H9 (cell line): ENCODE results near the gene TIMP1. TPM values are rescaled to one million over a fixed set of nuclear protein-coding genes. Genes with fewer than 3 reads are reported as not detected.

Experiments used
- DNase-seq: peaks from one replicate; pipeline ENCODE4 v3.0.0-alpha.2; 2017
- H2AFZ ChIP-seq: one replicate; pipeline ENCODE4 v1.6.1; 2013; ENCODE audit warnings: mild to moderate bottlenecking, low read length, control low read depth, moderate library complexity
- H2AK5ac ChIP-seq: 2 replicates; pipeline ENCODE4 v1.6.1; 2013; ENCODE audit warnings: low read length, control low read depth, mixed read lengths; ENCODE audit not compliant: insufficient read length
- H2BK120ac ChIP-seq: one replicate; pipeline ENCODE4 v1.6.1; 2013; ENCODE audit warnings: low read depth, mild to moderate bottlenecking, low read length, control low read depth, inconsistent platforms; ENCODE audit not compliant: poor library complexity, severe bottlenecking
- H2BK12ac ChIP-seq: 2 replicates; pipeline ENCODE4 v1.6.1; 2013; ENCODE audit warnings: low read length, control low read depth, mixed read lengths, low read depth; ENCODE audit not compliant: insufficient read length
- H2BK15ac ChIP-seq: 2 replicates; pipeline ENCODE4 v1.6.1; 2013; ENCODE audit warnings: low read depth, low read length, control low read depth
- H2BK20ac ChIP-seq: one replicate; pipeline ENCODE4 v1.6.1; 2013; ENCODE audit warnings: low read depth, mild to moderate bottlenecking, low read length, control low read depth, inconsistent platforms; ENCODE audit not compliant: poor library complexity, severe bottlenecking
- H2BK5ac ChIP-seq: 2 replicates; pipeline ENCODE4 v1.6.1; 2013; ENCODE audit warnings: low read length, control low read depth, mixed read lengths; ENCODE audit not compliant: insufficient read length
- H3K14ac ChIP-seq: 2 replicates; pipeline ENCODE4 v1.6.1; 2013; ENCODE audit warnings: low read length, control low read depth; ENCODE audit not compliant: insufficient read depth
- H3K18ac ChIP-seq: 2 replicates; pipeline ENCODE4 v1.6.1; 2013; ENCODE audit warnings: low read depth, mild to moderate bottlenecking, mixed read lengths, low read length, control low read depth; ENCODE audit not compliant: insufficient read length
- H3K23ac ChIP-seq: 2 replicates; pipeline ENCODE4 v1.6.1; 2013; ENCODE audit warnings: low read length, control low read depth, mixed read lengths, low read depth; ENCODE audit not compliant: insufficient read length
- H3K23me2 ChIP-seq: 2 replicates; pipeline ENCODE4 v1.6.1; 2013; ENCODE audit warnings: low read depth, mild to moderate bottlenecking, mixed read lengths, low read length, control low read depth; ENCODE audit not compliant: insufficient read length, poor library complexity, severe bottlenecking
- H3K27ac ChIP-seq: 2 replicates; pipeline ENCODE4 v1.5.1; 2013; ENCODE audit warnings: low read length, control low read depth, mixed read lengths, low read depth; ENCODE audit not compliant: insufficient read length
- H3K27me3 ChIP-seq: 2 replicates; pipeline ENCODE4 v1.6.1; 2013; ENCODE audit warnings: low read length, control low read depth, inconsistent platforms; ENCODE audit not compliant: insufficient read depth
- H3K4ac ChIP-seq: 2 replicates; pipeline ENCODE4 v1.6.1; 2013; ENCODE audit warnings: low read depth, mild to moderate bottlenecking, control low read depth, inconsistent platforms, low read length, moderate library complexity
- H3K4me1 ChIP-seq: 2 replicates; pipeline ENCODE4 v1.6.1; 2013; ENCODE audit warnings: low read length, control low read depth, inconsistent platforms; ENCODE audit not compliant: insufficient read depth
- H3K4me2 ChIP-seq: 2 replicates; pipeline ENCODE4 v1.6.1; 2013; ENCODE audit warnings: low read length, control low read depth, mixed read lengths; ENCODE audit not compliant: insufficient read length, insufficient read depth
- H3K56ac ChIP-seq: 2 replicates; pipeline ENCODE4 v1.6.1; 2013; ENCODE audit warnings: low read depth, mild to moderate bottlenecking, mixed read lengths, low read length, control low read depth; ENCODE audit not compliant: insufficient read length
- H3K79me1 ChIP-seq: 2 replicates; pipeline ENCODE4 v1.6.1; 2013; ENCODE audit warnings: low read depth, mild to moderate bottlenecking, moderate library complexity, low read length, control low read depth, inconsistent platforms; ENCODE audit not compliant: insufficient read depth, poor library complexity, severe bottlenecking
- H3K79me2 ChIP-seq: 2 replicates; pipeline ENCODE4 v1.6.1; 2013; ENCODE audit warnings: low read length, control low read depth, inconsistent platforms; ENCODE audit not compliant: insufficient read depth
- H3K9ac ChIP-seq: 2 replicates; pipeline ENCODE4 v1.6.1; 2013; ENCODE audit warnings: low read length, control low read depth, mixed read lengths; ENCODE audit not compliant: insufficient read length; ENCODE audit errors: extremely low read depth
- H3K9me3 ChIP-seq: one replicate; pipeline ENCODE4 v1.6.1; 2013; ENCODE audit warnings: low read depth, low read length, inconsistent platforms; ENCODE audit not compliant: control insufficient read depth
- H3T11ph ChIP-seq: one replicate; pipeline ENCODE4 v1.6.1; 2013; ENCODE audit warnings: mild to moderate bottlenecking, low read length, control low read depth, inconsistent platforms
- H4K20me1 ChIP-seq: one replicate; pipeline ENCODE4 v1.6.1; 2013; ENCODE audit not compliant: control insufficient read depth, insufficient read length, insufficient read depth
- H4K5ac ChIP-seq: 2 replicates; pipeline ENCODE4 v1.6.1; 2013; ENCODE audit warnings: low read depth, mild to moderate bottlenecking, mixed read lengths, low read length, control low read depth; ENCODE audit not compliant: insufficient read length
- H4K8ac ChIP-seq: replicated peaks from 2 replicates; pipeline ENCODE4 v1.6.1; 2013; ENCODE audit warnings: low read length, control low read depth, mixed read lengths, low read depth; ENCODE audit not compliant: insufficient read length
- H4K91ac ChIP-seq: 2 replicates; pipeline ENCODE4 v1.6.1; 2013; ENCODE audit warnings: low read depth, mild to moderate bottlenecking, moderate library complexity, mixed read lengths, low read length, control low read depth; ENCODE audit not compliant: insufficient read length
- H3K27ac Mint-ChIP-seq, 3 experiments: 2 replicates in 2 of 3; 3 replicates in 1 of 3; pipeline ENCODE4 v1.8.0; 2020 to 2021; ENCODE audit warnings: mixed read lengths in 3 of 3, mild to moderate bottlenecking in 1 of 3, moderate library complexity in 1 of 3
- H3K27me3 Mint-ChIP-seq: 2 replicates; pipeline ENCODE4 v1.8.0; 2021; ENCODE audit warnings: low read depth, mild to moderate bottlenecking, moderate library complexity, mixed read lengths
- H3K36me3 Mint-ChIP-seq, 3 experiments: 2 replicates in 2 of 3; 3 replicates in 1 of 3; pipeline ENCODE4 v1.8.0; 2020 to 2021; ENCODE audit warnings: low read depth in 3 of 3, mixed read lengths in 3 of 3; ENCODE audit not compliant: insufficient read depth in 1 of 3
- H3K4me1 Mint-ChIP-seq, 2 experiments: 2 replicates each; pipeline ENCODE4 v1.8.0; 2020; ENCODE audit warnings: mixed read lengths in 2 of 2
- H3K4me3 Mint-ChIP-seq, 2 experiments: 2 replicates in 1 of 2; 3 replicates in 1 of 2; pipeline ENCODE4 v1.8.0; 2020 to 2021; ENCODE audit warnings: mild to moderate bottlenecking in 2 of 2, mixed read lengths in 2 of 2, moderate library complexity in 1 of 2
- H3K9me3 Mint-ChIP-seq, 2 experiments: 2 replicates in 1 of 2; 3 replicates in 1 of 2; pipeline ENCODE4 v1.8.0; 2020; ENCODE audit warnings: mild to moderate bottlenecking in 2 of 2, mixed read lengths in 2 of 2, moderate library complexity in 1 of 2
- CTCF ChIP-seq: fragments of 200-600 bp; sonication (generic); conservative IDR thresholded peaks from 3 replicates; pipeline ENCODE4 v1.8.0; 2021; ENCODE audit warnings: antibody characterized with exemption, mild to moderate bottlenecking
- WGBS: extraction: QIAGEN DNeasy Blood & Tissue Kit; methylation state at CpG from one replicate; pipeline ENCODE4 v1.1.7; 2013; ENCODE audit warnings: missing lambda C conversion rate, low lambda C conversion rate, mixed read lengths; ENCODE audit not compliant: insufficient read length; ENCODE audit errors: extremely low coverage; 5-methylcytosine and 5-hydroxymethylcytosine counted together
- total RNA-seq: library from RNA; stranded (reverse); gene quantifications from 2 replicates; pipeline ENCODE4 v1.2.1, GENCODE V29; 2021

Gene TIMP1
- total RNA-seq, 1 experiment from 2014 or later = 65.1 TPM

GRCh38 chrX:47561659-47562151 lies 20.5 kb upstream of the TIMP1 start:
- H4K8ac ChIP-seq = no peak overlapping the region
- no peak overlapping the region for H2BK12ac ChIP-seq
- Mint-ChIP-seq H3K27ac (peak overlapping the region; percentile 14 to 98 (median 93); a peak in 6 of 7 replicates), H3K36me3 (peaks cover 24 to 36% (median 34%) of the 10 kb centered on the region in 3 experiments), H3K4me3 (peak overlapping the region; percentile 86 to 89), H3K9me3 (peaks cover 59 to 81% of the 10 kb centered on the region in 2 experiments), H3K27me3 (no peaks in the 10 kb centered on the region), H3K4me1 (peaks cover 12 to 21% of the 10 kb centered on the region in 2 experiments)
- no peak overlapping the region for H4K5ac ChIP-seq
- H3K23ac ChIP-seq = no peak overlapping the region
- H3K14ac ChIP-seq = no peak overlapping the region
- H3T11ph ChIP-seq = no peak overlapping the region
- no peak overlapping the region for H3K4ac ChIP-seq
- no CpG with 5 or more reads among the region's 9 CpGs for WGBS
- H3K4me2 ChIP-seq = peak overlapping the region; percentile 68
- H3K27ac ChIP-seq = no peak overlapping the region
- no peaks in the 10 kb centered on the region for H3K27me3 ChIP-seq
- no peak for TF ChIP-seq CTCF
- no peak overlapping the region for H2BK5ac ChIP-seq
- H3K56ac ChIP-seq = no peak overlapping the region
- no peaks in the 10 kb centered on the region for H3K79me2 ChIP-seq
- no peak overlapping the region for H3K18ac ChIP-seq
- H2BK15ac ChIP-seq = no peak overlapping the region
- no peaks in the 10 kb centered on the region for H4K20me1 ChIP-seq
- H3K23me2 ChIP-seq = no peaks in the 10 kb centered on the region
- no peak overlapping the region for H2AFZ ChIP-seq
- no peak overlapping the region for H2AK5ac ChIP-seq
- H4K91ac ChIP-seq = no peak overlapping the region
- no peak overlapping the region for H3K9ac ChIP-seq
- DNase-seq = no peak
- no peak overlapping the region for H2BK120ac ChIP-seq
- H2BK20ac ChIP-seq = no peak overlapping the region
- no peaks in the 10 kb centered on the region for H3K79me1 ChIP-seq
- H3K4me1 ChIP-seq = no peaks in the 10 kb centered on the region
- H3K9me3 ChIP-seq = peaks cover 4% of the 10 kb centered on the region
